NCI-H345 treated with DMSO at 0.1 percent for 48 hours (cell line): ENCODE results near the gene ARL2.
"Not testable (repeated sequence)": the region's sequence is repeated elsewhere in the genome, so short reads cannot be mapped to it uniquely, and the experiment has no call there.

Experiments used
- DNase-seq: peaks from one replicate; lab custom pipeline; 2025; ENCODE audit not compliant: unreplicated experiment; lab: John Stamatoyannopoulos, UW

Gene ARL2

DNA sequence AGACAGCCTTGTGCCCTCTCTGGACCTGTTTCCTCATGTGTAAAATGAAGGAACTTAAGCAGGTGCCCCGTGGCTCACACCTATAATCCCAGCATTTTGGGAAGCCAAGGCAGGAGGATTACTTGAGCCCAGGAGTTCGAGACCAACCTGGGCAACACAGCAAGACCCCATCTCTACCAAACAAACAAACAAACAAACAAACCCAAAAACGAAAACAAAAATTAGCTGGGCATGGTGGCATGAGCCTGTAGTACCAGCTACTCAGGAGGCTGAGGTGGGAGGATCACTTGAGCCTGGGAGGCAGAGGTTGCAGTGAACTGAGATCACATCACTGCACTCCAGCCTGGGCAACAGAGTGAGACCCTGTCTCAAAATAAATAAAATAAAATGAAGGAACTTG lies 10.0 kb upstream of the ARL2 start:
- not testable (repeated sequence) for DNase-seq

DNA sequence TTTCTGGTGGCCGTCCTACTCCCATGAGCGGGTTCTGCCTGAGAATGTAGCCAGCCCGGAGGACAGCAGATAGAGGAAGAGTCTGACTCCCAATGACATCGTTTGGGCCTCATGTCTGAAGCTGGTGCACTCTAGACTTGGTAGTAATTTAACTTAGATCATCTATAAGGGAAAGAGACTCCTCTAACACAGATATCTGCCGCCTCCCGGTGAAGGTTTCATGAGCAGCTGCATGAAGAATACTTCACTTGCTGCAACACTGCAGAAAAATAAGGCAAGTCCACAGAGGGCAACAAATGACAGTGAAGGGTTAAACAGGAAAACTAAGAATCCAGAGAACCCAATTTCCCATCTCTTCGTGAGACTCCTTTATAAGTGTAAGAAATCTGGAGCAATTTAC lies 5.9 kb upstream of the ARL2 start:
- DNase-seq = no peak

DNA sequence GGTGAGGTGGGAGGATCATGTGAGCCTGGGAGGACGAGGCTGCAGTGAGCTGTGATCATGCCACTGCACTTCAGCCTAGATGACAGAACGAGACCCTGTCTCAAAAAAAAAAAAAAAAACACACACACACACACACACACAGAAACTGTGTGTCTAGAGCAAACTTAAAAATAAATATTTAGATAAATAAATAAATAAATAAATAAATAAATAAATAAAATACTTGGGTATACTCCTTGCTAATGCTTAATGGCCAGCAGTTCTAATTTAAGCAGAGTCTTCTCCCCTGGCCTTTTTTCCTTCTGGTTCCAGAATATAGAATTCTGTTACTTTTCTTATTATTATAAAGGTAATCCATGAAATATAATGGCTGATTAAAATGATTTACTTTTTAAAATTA lies 5.1 kb upstream of the ARL2 start:
- DNase-seq = no peak

DNA sequence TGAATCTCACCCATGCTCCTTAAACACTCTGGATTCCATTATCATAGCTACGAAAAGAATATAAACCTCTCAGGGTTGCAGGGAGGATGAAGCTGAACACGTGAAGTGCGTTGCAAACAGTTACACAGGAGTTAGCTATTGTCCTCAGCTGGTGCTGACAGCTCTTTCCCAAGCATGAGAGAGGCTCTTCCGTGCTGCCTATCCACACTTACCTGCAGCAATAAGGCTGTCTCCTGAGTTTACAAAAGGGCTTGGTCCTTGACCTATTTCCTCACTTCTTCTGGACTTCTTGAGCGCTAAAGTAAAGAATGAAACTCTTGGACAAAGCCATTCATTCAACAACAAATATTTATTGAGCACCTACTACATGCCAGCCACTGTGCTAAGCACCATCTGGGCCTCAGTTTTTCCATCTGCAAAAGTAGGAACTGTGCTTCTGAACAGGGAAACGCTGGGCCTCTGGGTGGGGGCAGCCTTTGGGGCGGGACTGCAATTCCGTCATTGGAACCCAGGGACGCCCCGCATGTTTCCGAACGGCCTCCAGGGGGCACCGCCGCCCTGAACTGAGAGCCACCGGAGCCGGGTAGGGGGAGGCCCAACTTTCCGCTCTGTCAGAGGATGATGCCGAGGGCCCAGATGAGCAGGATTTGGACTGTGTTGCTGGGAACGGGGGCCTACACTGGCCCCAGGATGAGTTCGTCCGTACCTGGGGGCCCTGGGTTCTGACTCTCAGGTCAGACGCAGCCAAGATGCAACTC lies 651 bp upstream of the ARL2 start:
- peak; percentile 80 for DNase-seq

DNA sequence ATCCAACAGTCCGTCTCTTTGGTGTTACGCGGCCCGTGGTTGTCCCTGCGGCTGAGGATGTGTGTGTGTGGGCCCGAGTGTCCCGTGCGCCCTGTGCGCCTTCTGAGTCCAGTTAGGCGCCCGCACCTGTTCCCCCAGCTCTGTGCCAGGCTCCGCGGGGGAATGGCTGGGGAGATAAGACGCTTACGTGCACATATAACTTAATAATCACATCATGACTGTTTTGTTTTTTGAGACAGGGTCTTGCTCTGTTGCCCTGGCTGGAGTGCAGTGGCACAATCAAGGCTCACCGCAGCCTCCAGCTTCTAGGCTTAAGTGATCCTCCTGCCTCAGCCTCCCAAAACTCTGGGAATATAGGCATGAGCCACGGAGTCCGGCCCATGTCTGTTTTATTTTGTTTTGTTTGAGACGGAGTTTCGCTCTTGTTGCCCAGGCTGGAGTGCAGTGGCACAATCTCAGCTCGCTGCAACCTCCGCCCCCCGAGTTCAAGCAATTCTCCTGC lies 817 bp downstream of the ARL2 start:
- DNase-seq = no peak

DNA sequence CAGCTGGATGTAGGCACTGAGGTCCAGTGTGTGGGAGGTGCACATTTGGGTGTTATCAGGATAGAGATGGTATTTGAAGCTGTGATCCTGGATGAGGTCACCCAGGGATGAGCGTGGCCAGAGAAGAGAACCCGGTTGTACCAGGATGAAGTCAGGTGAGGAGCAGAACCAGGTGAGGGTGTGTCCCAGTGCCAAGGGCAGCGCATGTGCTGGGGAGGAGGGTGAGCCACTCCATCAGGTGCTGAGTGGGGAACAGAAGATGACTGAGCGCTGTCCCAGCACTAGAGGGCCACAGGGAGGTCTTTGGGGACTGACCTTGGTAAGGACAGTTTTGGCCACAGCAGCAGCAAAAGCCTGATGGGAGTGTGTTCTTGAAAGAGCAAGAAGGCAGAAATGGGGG lies 2.7 kb downstream of the ARL2 start:
- no peak for DNase-seq

DNA sequence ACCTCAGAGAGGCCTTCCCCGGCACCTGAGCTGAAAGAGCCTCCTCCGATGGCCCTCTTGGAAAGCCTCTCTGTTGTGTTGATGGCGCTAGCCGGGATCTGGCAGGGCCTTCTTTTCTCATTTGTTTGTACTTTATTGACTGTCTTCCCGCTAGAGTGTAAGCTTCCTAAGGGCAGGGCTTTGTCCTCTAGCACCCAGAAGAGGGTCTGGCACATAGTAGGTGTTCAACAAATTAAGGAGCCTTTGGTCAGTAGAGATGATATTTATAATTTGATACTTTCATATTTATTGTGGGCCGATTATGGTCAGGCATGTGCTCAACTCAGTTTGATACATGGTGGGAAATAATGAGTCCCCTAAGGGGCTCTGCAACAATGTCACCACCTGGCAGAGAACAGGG lies 4.0 kb downstream of the ARL2 start:
- DNase-seq = no peak

DNA sequence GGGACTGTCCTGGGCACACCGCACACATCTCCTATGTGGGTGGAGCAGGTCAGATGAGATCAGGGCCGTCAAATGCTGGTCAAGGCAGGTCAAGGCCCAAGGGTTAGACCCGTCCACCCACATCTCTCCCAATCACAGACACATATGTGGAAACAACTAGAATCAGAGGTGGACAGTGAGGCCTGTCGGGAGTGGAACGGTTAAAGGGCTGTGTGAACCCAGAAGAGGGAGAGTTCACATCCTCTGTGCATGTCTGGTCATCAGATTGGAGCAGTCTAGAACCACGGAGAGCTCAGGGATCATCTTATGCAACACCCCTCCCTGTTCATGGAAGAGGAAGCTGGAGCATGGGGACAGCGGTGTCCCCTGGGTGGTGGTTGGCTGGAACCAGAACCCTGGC lies 5.9 kb downstream of the ARL2 start:
- no peak for DNase-seq

DNA sequence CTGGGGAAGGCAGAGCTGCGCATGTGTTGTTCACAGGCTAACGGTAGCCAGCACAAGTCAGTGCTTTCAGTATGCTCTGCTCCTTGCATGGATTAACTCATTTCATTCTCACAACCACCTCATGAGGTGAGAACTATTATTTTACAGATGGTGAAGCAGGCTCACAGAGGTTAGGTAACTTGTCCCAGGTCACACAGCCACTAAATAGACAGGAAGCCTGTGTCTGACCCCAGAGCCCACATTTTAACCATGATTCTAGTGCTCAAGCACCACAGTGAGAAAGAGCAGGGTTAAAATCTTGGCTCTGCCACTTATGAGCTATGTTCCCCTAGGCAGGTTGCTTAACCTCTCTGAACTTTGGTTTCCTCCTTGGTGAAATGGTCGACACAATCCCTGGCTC lies 7.0 kb downstream of the ARL2 start:
- DNase-seq = no peak

DNA sequence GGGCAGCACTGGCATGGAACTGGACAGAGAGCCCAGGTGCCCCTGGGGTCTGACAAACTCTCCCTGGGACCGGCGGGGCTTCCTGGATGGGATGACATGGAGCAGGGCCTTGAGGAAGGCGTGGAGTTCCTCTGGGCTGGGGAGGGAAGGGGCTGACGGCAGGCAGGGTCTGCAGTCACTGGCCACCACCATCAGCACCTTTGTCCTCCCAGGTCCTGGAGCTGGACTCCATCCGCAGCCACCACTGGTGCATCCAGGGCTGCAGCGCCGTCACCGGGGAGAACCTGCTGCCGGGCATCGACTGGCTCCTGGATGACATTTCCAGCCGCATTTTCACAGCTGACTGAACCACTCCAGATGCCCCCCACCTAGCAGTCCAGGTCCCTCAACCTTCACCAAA lies 7.5 kb downstream of the ARL2 start:
- DNase-seq = no peak

DNA sequence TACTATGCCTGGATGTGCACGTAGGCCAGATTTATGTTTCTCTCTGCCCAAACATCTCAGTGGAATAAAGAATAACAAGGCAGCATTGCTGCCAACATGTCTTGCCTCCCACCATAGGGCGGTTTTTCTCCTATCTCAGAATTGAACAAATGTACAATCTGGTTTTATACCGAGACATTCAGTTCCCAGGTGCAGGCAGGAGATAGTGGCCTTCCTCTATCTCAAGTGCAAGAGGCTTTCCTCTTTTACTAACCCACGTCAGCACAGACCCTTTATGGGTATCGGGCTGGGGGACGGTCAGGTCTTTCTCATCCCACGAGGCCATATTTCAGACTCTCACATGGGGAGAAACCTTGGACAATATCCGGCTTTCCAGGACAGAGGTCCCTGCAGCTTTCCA lies 9.5 kb downstream of the ARL2 start:
- DNase-seq = not testable (repeated sequence)

DNA sequence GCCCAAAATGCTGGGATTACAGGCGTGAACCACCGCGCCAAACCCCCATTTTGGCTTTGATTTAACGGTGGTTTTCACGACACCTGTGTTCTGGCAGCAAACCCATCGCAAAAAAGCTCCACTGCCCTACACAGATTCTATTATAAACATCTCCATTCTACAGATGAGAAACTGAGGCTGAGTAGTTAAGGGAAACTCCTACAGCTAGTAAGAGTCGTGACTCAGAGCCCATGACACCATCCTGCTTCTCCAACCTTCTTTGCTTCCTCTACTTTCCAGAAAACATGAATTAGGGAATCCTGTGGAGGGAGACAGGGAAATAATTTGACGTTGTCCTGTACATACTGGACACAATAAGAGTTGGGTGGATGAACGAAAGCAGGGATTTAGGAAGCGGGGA lies 12.8 kb downstream of the ARL2 start:
- DNase-seq = no peak

DNA sequence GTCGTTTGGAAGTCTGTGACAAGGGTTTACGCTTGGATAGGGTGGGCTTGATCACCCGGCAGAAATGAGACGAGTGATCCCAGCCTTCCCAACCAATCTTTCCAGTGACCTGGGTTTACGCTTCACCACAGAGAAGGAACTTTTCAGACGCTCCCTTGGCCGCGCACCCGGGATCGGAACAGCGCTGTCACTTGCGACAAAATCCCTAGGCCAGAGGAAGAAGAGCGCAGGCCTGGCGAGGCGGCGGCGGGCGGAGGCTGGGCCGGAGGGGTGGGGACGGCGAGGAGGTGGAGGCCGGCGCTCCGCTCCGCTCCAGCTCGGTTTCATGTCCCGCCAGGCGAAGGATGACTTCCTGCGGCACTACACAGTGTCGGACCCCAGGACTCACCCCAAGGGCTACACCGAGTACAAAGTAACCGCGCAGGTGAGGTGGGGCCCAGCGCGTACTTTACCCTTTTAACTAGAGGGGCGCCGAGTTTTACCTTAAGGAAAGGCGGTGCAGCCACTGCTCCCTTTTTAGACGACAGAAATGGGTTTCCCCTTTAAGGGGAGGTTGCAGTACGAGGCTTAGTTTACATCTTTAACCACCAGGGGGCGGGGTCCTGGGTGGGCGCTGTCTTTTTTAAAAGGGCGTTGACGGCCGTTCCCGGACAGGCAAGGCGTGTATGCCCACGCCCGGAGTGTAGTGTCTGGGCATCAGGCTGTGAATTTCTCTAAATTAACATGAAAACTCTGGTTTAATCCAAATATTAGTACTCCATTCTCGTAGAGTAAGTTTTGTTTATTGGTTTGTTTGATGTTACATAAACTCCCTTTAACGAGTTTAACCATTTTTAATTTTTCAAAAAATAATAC lies 13.5 kb downstream of the ARL2 start, which contains the start of gene SNX15:
SNX15 (plus strand) TSS at position 227 of the 855 bp plus-strand sequence; CDS start at position 326, 99 bp downstream.
- peak; percentile 97 for DNase-seq

DNA sequence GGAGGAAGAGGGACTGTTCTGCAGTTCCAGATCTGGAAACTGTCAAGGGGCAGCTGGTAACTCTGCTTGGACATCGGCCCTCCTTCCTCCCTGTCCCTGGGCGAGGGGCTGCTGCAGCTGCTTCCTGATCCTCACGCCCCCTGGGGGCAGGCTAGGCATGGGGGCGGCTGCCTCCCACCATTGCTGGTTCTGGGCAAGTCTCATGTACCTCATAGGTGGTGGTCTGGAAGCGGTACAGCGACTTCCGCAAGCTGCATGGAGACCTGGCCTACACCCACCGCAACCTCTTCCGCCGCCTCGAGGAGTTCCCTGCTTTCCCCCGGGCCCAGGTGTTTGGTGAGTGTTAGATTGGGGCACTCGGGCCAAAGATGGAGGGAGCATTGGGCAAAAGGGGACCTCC lies 18.3 kb downstream of the ARL2 start:
- DNase-seq = no peak

DNA sequence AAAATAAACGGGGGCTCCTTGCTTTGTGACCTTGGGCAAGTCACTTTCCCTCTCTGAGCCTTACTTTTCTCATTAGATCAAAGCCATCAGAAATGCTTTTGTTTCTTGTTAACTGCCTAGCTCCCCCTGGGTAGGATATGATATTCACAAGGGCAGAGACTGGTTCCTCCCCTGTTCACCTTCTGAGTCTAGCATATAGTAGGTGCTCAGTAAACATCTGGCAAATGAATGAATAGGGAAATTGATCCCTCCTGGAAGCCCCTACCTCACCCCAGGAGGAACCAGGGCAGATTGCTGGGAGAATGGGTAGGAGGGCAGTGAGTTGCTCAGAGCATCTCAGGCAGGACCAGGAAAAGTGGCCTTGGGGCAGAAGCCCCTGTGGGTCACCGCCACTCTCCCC lies 20.5 kb downstream of the ARL2 start:
- no peak for DNase-seq

DNA sequence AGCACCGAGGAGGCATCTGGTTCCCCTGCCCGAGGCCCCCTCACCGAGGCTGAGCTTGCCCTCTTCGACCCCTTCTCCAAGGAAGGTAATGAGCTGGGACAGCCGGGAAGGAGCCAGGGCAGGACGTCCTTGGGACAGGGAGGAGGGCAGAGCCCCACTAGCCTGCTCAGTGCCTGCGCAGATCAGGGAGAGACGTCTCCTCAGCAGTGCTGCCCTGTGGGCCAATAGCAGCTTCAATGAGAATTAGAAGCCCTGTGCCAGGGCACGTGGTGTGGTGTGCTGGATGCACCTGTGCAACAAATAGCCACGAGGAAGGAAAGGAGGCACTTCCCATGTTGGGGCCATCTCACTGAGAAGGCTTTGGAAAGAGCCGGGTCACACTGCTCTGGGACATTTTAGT lies 21.6 kb downstream of the ARL2 start:
- DNase-seq = no peak

DNA sequence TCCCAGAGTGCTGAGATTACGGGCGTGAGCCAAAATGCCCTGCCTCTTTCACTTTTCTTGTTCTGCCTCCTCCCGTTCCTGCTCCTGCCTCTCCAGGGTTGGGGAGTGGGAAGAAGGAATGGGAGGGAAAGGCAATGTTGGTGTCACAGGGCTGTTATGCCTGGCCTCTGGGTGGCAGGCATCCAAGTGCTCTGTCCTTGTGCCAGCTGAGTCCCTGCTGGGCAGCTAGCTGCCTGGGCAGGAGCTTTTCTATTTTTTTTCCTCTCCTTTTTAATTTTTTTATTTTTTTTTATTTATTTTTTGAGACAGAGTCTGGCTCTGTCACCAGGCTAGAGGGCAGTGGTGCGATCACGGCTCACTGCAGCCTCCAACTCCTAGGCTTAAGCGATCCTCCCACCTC lies 23.0 kb downstream of the ARL2 start:
- no peak for DNase-seq

DNA sequence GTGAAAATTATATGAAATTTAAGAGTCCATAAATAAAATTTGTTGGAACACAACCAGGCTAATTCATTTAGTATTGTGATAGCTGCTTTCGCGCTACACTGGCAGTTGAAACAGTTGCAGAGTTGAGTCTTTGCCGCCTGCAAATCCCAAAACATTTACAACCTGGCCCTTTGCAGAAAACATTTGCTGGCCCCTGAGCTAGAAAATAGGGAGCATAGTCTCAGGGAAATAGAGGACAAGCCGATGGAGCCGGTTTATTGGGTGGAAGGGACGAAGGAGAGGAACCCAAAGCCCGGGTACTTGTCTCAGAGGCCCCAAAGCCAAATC lies 26.5 kb downstream of the ARL2 start:
- no peak for DNase-seq

DNA sequence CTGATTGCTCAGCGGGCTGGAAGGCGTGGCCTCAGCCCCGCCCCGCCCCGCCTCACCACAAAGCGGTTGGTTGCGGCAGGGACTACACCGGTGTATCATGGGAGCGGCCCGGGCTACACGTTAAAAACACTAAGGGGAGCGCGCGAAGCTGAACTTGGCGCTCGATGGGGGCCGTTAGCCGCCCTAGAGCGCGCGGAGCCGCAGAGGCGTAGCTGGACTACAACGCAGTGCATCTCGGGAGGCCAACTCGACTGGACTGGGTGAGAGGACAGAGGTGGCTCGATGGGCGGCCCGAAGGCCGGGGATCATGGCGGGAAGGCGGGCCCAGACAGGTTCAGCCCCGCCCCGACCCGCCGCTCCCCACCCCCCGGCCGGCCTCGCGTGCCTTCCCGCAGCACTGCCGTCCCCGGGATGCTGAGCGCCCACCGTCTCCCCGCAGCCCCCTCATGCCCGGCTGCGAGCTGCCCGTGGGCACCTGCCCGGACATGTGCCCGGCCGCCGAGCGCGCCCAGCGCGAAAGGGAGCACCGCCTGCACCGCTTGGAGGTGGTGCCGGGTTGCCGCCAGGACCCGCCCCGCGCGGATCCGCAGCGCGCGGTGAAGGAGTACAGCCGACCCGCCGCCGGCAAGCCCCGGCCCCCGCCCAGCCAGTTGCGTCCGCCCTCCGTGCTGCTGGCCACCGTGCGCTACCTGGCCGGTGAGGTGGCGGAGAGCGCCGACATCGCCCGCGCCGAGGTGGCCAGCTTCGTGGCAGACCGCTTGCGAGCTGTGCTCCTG lies 27.1 kb downstream of the ARL2 start, which contains the start of gene SAC3D1:
SAC3D1 (plus strand) TSS at position 364 of the 776 bp plus-strand sequence; CDS start at position 447, 83 bp downstream.
- peak; percentile 95 for DNase-seq

DNA sequence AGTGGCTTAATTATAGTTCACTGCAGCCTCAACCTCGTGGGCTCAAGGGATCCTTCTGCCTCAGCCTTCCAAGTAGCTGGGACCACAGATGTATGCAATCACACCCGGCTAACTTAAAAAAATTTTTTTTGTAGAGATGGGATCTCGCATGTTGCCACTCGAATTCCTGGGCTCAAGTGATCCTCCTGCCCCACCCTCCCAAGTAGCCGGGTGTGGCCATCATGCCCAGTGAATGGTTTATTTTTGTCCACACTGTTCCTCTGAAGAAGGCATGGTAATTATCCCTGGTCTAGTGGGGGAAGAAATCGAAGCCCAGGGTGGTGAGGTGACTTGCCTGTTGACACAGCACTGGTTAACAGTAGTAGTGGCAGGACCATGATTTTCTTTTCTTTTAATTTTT lies 28.9 kb downstream of the ARL2 start:
- DNase-seq = no peak

DNA sequence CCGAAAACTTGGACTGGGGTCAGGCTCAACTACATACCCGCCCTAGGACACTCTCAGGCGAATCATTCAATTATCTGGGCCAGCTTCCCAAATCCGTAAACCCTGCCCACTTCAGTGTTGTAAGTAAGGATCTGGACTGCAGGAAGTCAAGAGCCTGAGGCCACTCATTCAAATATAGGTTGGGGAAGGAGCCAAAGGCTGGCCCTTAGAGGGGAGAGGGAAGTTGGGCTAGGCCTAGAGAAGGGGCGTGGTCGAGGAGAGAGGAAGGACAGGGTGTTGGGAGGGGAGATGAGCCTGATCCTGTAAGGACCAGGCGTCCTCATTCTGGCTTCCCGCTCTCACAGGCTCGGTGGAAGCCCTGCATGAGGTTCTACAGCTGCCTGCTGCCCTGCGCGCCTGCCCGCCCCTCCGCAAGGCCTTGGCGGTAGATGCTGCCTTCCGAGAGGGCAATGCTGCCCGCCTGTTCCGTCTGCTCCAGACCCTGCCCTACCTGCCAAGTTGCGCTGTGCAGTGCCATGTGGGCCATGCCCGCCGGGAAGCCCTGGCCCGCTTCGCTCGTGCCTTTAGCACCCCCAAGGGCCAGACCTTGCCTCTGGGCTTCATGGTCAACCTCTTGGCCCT lies 30.0 kb downstream of the ARL2 start:
- no peak for DNase-seq
